Vein endothelial cell (primary cell): ENCODE measurements around the gene NLRP1. TPM values are rescaled to one million over a fixed set of nuclear protein-coding genes. Genes with fewer than 3 reads are reported as not detected.

ENCODE experiments used
- total RNA-seq: library from RNA; depleted of rRNA; stranded (reverse); fragments of >200 nt; gene quantifications from 2 replicates; pipeline ENCODE4 v1.2.3, GENCODE V29; 2012

The NLRP1 gene
- total RNA-seq, result 34.0 and 34.3 TPM in 2 replicates

DNA sequence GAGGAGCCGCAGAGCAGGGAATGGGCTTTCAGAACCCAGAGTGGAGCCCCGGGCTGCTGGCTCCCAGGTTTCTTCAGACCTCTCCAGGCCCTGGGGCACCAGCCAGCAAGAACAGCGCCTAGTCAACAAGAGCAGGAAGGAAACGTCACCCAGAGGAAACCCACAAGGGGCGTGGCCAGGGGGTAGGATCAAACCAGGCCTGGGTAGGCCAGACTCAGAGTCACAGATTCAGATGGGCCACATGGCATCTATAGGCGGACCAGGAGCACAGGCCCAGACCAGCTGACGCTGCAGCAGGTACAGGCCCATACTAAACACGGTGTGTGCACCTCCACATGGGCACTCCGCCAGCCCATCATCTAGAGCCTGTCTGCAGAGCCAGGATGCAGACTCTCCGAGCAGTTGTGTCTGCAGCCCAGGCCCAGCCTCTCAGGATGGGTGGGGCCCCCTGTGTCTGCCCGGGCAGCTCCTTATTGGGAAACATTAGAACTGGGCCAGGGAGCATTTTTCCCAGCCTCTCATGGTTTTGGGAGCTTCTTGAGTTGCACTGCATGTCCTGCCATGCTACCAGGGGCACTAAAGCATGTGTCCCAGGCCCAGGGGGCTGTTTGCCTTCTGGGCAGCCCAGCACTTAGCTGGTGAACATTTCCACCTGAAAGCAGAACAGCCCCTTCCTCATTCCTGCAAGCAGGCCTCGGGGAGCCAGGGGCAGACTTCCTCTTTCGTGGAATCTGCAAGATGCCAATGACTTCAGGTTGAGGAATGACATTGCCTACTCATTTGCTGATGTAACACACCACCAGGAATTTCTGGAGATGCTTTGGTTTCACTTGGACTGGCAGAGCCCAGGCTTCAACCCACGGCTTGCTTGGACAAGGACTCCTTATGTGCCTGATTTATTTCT, at the start of gene NLRP1:
Gene NLRP1 (minus strand): TSS at position 127 of the 904 bp plus-strand sequence. CDS start 552 bp downstream, outside the sequence.

DNA sequence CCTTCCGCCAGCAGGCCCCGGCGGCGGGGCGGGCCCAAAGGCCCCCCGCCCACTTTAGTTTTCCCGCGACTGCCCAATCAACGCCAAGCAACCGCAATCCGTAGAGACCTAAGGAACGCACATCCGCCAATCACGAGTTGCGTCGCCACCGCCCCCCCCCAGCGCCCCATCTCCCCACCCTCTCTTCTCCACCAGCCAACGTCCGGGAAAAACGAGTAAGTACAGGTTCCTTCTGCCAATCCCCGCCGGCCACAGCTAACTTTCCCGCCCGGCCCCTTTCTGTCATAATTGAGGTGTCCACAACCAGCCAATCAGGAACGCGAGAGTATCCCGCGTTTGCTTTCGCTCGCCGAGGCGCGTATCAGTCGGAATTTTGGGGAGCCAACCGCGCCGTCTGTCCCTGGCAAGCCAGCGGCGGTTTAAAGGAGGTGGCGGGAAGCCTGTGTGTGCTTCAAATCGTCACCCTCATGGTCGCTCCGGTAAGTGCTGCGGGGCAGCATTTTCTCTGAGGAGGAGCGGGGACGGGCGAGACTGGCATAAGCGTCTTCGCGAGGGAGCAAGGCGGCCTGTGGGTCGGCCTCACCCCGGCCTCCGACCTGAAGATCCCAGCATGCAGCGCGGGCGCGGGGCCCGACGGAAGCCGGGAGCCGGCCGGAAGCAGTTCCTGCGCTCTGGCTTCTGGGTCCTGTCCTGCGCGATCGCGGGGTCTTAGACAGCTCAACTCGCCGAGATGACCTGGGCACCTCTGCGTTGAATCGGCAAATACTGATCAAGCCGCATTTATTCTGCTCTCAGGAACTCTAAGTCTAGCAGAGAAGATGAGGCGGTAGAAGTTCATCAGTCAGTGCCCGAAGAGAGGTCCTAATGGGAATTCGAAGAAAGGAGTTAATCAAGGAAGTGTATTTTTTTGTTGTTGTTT, 97.8 kb downstream of the NLRP1 start, which contains the start of gene MIS12:
Gene MIS12 (plus strand): TSS at position 361 of the 919 bp plus-strand sequence. CDS start 2,297 bp downstream, outside the sequence.

DNA sequence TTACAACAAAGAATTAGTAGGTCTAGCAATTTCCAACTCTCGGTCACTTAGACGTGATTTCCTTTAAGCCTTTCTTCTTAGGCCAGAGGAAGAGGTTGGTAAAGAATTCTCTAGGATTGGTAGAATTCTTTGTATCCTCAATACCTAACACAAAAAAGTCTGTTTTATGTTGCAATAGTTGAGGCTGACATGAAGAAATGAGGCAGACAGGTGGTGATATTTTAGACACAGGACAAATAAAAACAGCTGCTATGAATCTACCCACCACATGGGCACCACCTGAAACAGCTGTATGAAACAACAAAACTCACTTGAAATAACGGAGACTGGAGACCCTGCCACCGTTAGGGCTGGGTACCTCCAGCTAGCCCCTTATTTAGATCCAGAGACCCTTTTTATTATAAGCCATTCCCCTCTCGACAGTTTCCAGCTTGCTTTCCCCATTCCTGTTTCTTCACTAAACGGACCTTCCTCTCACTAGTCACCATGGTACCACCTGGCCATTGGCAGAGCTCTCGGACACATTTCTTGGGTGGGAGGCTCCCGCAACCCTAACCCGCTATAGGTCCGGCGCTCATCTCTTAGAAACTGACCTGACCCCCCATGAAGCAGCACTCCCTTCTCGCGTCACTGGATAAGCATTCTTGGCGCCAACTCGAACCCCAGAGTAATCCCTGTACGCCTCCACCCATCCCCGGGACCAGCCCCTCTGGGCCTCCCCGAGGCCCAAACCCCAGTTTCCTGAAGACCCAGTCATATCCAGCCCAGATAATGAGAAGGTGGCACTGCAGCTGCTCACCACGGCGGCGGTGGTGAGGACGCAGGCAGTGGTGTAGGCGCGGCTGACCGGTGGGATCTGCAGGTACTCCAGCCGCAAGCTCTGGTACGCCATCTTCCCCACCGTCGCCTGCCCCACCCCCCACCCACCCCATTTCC, 98.8 kb downstream of the NLRP1 start, which contains the start of gene DERL2:
Gene DERL2 (minus strand): TSS at position 909 of the 936 bp plus-strand sequence. CDS start 17 bp downstream, at position 892.

Other genes starting within 250 kb of the NLRP1 start
- gene NUP88, start 164.8 kb downstream of the NLRP1 start, total RNA-seq, result 93.7 and 99.0 TPM in 2 replicates
- gene RPAIN, start 164.3 kb downstream of the NLRP1 start, total RNA-seq, result 41.4 and 56.2 TPM in 2 replicates
- gene C1QBP, start 145.4 kb downstream of the NLRP1 start, total RNA-seq, result 227 and 315 TPM in 2 replicates
- 23.2 and 27.4 TPM in 2 replicates for gene DHX33, start 115.5 kb downstream of the NLRP1 start, total RNA-seq
- 26.7 and 27.1 TPM in 2 replicates for gene DERL2, start 98.3 kb downstream of the NLRP1 start, total RNA-seq
- 12.4 and 14.5 TPM in 2 replicates for gene MIS12, start 97.9 kb downstream of the NLRP1 start, total RNA-seq